Measurements from ENCODE around the gene SH3BGRL2.

GRCh38 chr6:79705456-79705995, 74.4 kb downstream of the SH3BGRL2 start:
- no peak for TF ChIP-seq CTCF (IDR thresholded peaks at IDR 0.05; ENCODE audit: low read length)
- no peak for TF ChIP-seq EZH2 (optimal IDR thresholded peaks at IDR 0.05; ENCODE audit: low read depth, low read length)
- no peak for TF ChIP-seq EZH2phosphoT487 (IDR thresholded peaks at IDR 0.05; ENCODE audit: low read length)

All from MM.1S (cell line).